Nephron progenitor cell (in vitro differentiated cells): ENCODE data around the gene ZNF653.

Source experiments
- DNase-seq: peaks from one replicate; pipeline ENCODE4 v3.0.0; 2021
- H3K27ac Mint-ChIP-seq: 2 replicates; pipeline ENCODE4 v1.8.0; 2021; ENCODE audit warnings: mild to moderate bottlenecking, moderate library complexity, mixed read lengths
- H3K27me3 Mint-ChIP-seq: 2 replicates; pipeline ENCODE4 v1.8.0; 2021; ENCODE audit warnings: mild to moderate bottlenecking, low read depth, mixed read lengths; ENCODE audit not compliant: poor library complexity
- H3K36me3 Mint-ChIP-seq: 2 replicates; pipeline ENCODE4 v1.8.0; 2021; ENCODE audit warnings: low read depth, mixed read lengths
- H3K4me1 Mint-ChIP-seq: 2 replicates; pipeline ENCODE4 v1.8.0; 2021; ENCODE audit warnings: mixed read lengths
- H3K4me3 Mint-ChIP-seq: 2 replicates; pipeline ENCODE4 v1.8.0; 2021; ENCODE audit warnings: mild to moderate bottlenecking, moderate library complexity, mixed read lengths
- H3K9me3 Mint-ChIP-seq: 2 replicates; pipeline ENCODE4 v1.8.0; 2021; ENCODE audit warnings: mild to moderate bottlenecking, moderate library complexity, mixed read lengths
- CTCF ChIP-seq: fragments of 200-600 bp; sonication (generic); IDR thresholded peaks from 2 replicates; pipeline ENCODE4 v1.5.0; 2021; ENCODE audit warnings: antibody characterized with exemption

Gene ZNF653

GRCh38 chr19:11507370-11508078 is 1.9 kb upstream of the ZNF653 start:
- Mint-ChIP-seq H3K27ac (no peak overlapping the region), H3K4me1 (peaks cover 27% of the 10 kb centered on the region), H3K27me3 (peaks cover 6% of the 10 kb centered on the region), H3K9me3 (no peaks in the 10 kb centered on the region), H3K36me3 (peaks cover 18% of the 10 kb centered on the region), H3K4me3 (no peak overlapping the region)
- DNase-seq: no peak
- no peak for TF ChIP-seq CTCF

GRCh38 chr19:11506967-11507366 is 1.3 kb upstream of the ZNF653 start:
- peaks cover 6% of the 10 kb centered on the region for H3K27me3 Mint-ChIP-seq
- peaks cover 27% of the 10 kb centered on the region for H3K4me1 Mint-ChIP-seq
- no peak for TF ChIP-seq CTCF
- DNase-seq: no peak
- H3K4me3 Mint-ChIP-seq: peak overlapping the region; percentile 85
- no peaks in the 10 kb centered on the region for H3K9me3 Mint-ChIP-seq
- peaks cover 13% of the 10 kb centered on the region for H3K36me3 Mint-ChIP-seq
- H3K27ac Mint-ChIP-seq: no peak overlapping the region

GRCh38 chr19:11506101-11506555 is 489 bp upstream of the ZNF653 start:
- H3K9me3 Mint-ChIP-seq: no peaks in the 10 kb centered on the region
- peak overlapping the region; percentile 85 for H3K4me3 Mint-ChIP-seq
- TF ChIP-seq CTCF: no peak
- H3K4me1 Mint-ChIP-seq: peaks cover 27% of the 10 kb centered on the region
- H3K27ac Mint-ChIP-seq: peak overlapping the region; percentile 36
- DNase-seq: no peak
- peaks cover 5% of the 10 kb centered on the region for H3K27me3 Mint-ChIP-seq
- H3K36me3 Mint-ChIP-seq: peaks cover 8% of the 10 kb centered on the region

- peaks cover 27% of the 10 kb centered on the region for H3K4me1 Mint-ChIP-seq
- peak; percentile 98 for DNase-seq
- TF ChIP-seq CTCF: no peak
- peaks cover 3% of the 10 kb centered on the region for H3K27me3 Mint-ChIP-seq
- peaks cover 7% of the 10 kb centered on the region for H3K36me3 Mint-ChIP-seq
- H3K9me3 Mint-ChIP-seq: no peaks in the 10 kb centered on the region
- H3K4me3 Mint-ChIP-seq: peak overlapping the region; percentile 88
- H3K27ac Mint-ChIP-seq: peak overlapping the region; percentile 77
Observed at GRCh38 chr19:11505032-11505503, 571 bp downstream of the ZNF653 start.

GRCh38 chr19:11504502-11505031 is 1.1 kb downstream of the ZNF653 start:
- Mint-ChIP-seq H3K4me1 (peaks cover 27% of the 10 kb centered on the region), H3K36me3 (peaks cover 11% of the 10 kb centered on the region), H3K9me3 (no peaks in the 10 kb centered on the region), H3K4me3 (peak overlapping the region; percentile 88), H3K27ac (peak overlapping the region; percentile 77), H3K27me3 (peaks cover 3% of the 10 kb centered on the region)
- no peak for TF ChIP-seq CTCF
- DNase-seq: no peak
